Loucy (cell line): ENCODE results near the gene KIF13A.

ENCODE experiments used
- CTCF ChIP-seq: fragments of 200-600 bp; sonication (generic); conservative IDR thresholded peaks from 2 replicates; pipeline ENCODE4 v1.5.1; 2014; ENCODE audit warnings: mild to moderate bottlenecking, antibody characterized with exemption, low read length
- EZH2phosphoT487 ChIP-seq: fragments of 200-600 bp; IDR thresholded peaks from 2 replicates; pipeline ENCODE4 v1.6.1; 2018; ENCODE audit warnings: antibody characterized with exemption, mild to moderate bottlenecking, moderate library complexity, borderline replicate concordance

GRCh38 chr6:17874753-17875152 lies 112.7 kb downstream of the KIF13A start:
- TF ChIP-seq CTCF (no peak), EZH2phosphoT487 (no peak)
